Activated gamma-delta T cell treated with Interleukin-2 at 50 U/mL for 16 hours (primary cell): Measurements from ENCODE around the gene PPP1R3C.

Source experiments
- DNase-seq: peaks from one replicate; pipeline ENCODE4 v3.0.0-alpha.2; 2020

PPP1R3C gene

GRCh38 chr10:91597197-91597881 is 35.5 kb downstream of the PPP1R3C start:
- DNase-seq = no peak

DNA sequence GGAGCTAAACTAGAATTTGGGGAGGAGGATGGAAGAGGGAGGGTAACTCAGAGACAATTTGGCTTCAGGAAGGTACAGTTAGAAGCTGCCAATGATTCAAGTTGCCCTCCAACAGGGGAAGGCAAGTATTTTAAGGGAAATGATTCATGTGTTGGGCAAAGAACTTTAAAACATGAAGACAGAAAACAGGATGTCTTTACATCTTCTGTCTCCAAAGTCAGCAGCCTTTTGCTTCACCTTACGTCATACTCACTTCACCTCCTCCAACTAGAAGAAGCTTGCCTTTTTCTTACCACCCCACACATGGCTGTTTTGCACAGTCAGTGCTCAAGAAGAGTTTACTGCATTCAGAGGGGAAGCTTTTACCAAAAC is 36.1 kb downstream of the PPP1R3C start:
- DNase-seq = no peak

- DNase-seq = no peak
Observed at GRCh38 chr10:91593834-91594233, 39.0 kb downstream of the PPP1R3C start.

GRCh38 chr10:91593366-91593765 is 39.5 kb downstream of the PPP1R3C start:
- no peak for DNase-seq

- no peak for DNase-seq
Observed at GRCh38 chr10:91592266-91592975, 40.5 kb downstream of the PPP1R3C start.

DNA sequence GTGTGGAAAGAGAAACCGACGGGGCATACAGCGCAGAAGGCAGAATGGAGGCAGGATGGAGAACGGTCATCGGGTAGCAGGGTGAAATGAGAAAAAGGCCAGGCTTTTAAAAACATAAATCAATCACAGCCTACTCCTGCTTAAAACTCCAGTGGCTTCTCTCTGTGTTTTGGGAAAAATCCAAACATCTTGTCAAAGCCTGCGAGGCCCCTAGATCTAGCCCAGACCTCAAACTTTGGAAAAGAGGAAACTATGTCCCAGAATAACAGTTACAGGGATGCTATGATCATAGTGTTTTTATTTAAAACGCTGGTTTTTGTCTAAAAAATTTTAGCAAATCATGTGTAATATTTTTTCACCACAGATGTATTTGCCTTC is 41.1 kb downstream of the PPP1R3C start:
- DNase-seq = no peak

DNA sequence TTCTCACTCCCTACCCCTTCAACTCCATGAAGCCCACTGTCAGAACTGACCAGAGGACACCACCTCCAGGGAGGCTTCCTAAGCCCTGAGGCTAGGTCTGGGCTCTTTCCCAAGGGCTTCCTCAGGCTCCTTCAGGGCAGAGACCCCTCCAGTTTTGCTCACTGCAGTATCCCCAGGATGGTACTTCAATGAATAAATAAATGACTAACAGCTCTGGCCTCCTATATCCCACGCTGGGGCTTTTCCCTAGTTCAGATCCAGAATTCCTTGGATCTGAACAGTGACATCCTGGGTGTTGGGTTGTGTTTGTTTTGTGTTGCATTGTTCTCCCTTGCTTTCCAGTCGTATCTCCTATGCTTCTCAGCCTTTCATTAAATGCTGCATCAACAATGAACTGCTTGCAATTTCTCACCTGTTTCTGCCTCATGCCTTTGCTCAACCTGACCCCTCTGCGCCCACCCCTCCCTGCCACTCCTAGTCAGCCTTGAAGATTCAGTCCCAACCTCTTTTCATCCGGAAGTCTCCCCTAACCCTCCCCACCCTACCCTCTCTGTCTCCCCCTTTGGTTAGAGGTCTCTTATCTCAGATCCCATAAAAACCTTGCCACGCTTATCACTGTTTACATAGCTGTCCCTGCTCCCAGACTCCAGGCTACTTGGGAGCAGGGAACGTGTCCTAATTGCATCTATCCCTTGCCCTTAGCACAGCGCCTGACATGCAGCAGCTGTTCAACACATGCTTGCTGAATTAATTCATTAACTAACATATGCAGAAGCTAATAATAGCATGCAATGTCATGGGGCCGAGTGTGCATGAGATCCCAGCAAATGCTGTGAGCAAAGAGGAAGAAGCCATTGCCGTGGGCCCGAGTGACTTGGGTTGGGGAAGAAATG is 41.7 kb downstream of the PPP1R3C start:
- DNase-seq = no peak

DNA sequence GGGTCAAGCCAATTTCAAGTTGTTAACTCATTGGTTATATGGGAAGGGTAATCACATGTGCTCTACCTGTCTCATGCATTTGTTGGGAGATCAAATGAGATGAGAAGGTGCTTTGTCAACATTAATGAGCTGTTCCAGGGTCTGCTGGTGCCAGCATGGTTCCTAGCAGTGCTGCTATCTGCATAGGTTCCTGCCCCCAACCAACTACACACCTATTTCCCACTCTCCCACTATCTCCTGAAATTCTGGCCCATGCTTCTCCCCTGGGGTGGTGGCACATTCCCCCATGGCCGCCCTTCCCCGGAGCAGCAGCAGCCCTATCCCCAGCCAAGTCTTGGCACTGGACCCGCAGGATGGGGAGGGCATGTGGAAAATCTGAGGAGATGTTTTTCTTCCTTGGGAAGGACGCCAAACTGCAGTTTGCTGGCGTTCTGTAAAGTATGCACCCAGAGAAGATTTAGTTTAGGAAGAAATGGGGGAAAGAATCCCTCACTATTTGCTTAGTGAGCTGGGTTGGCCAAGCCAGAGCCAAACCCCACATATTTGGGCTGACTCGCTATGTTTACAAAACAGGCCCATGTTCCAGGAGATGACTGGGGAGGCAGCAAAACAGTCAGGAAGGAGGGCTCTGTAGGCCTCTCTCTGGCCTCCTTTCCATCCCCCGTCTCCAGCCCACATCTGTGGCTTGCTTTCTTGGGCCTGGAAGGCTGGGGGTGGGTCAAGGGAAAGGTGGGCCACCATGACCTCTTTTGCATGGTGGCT is 42.5 kb downstream of the PPP1R3C start:
- DNase-seq = no peak

DNA sequence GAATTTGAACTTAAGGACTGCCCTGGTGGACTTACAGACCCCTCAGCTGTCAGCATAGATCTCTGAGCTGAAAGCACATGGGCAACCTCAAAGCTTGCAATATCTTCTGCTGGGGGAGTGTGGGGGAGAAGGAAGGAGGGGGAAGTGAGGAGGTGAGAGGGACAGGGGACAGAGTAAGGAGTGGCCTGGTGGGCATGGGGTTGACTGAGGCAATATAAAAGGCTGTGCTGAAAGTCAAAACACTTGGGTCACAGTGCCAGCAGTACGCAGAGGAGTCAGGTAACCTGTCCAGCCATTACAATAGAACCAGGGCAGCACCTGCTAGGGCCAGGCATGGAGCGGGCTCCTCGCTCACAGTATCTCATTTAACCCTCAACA is 43.2 kb downstream of the PPP1R3C start:
- DNase-seq = no peak

- no peak for DNase-seq
Observed at GRCh38 chr10:91589015-91589657, 43.7 kb downstream of the PPP1R3C start.

GRCh38 chr10:91587710-91588638 is 44.9 kb downstream of the PPP1R3C start:
- DNase-seq = no peak

DNA sequence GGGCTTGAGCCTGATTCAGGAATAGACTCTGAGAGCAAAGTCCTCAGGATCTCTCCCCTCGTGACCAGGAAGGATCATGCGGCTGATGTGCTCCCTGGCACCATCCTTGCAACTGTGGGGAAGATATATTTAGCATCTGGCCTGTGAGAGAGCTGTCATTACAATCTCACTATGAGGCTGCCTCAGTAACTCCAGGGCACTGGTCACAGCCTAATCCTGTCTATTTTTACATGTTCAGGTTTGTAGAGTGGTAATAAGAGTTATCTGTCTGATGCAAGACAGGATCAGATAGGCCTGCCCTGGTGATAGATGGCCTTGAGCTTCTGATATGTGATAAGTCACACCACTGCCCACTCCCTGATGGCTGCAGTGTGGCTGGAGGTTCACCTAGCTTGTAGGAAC is 50.7 kb downstream of the PPP1R3C start:
- no peak for DNase-seq

- DNase-seq = no peak
Observed at GRCh38 chr10:91579329-91579985, 53.4 kb downstream of the PPP1R3C start.
